GM18526 (cell line): Measurements from ENCODE around the gene ACTL7B.

Experiments used
- POLR2A ChIP-seq: IDR thresholded peaks from 3 replicates; pipeline ENCODE4 v1.6.1; 2011; ENCODE audit not compliant: insufficient read length; ENCODE audit errors: extremely low read depth

Gene ACTL7B, protein sequence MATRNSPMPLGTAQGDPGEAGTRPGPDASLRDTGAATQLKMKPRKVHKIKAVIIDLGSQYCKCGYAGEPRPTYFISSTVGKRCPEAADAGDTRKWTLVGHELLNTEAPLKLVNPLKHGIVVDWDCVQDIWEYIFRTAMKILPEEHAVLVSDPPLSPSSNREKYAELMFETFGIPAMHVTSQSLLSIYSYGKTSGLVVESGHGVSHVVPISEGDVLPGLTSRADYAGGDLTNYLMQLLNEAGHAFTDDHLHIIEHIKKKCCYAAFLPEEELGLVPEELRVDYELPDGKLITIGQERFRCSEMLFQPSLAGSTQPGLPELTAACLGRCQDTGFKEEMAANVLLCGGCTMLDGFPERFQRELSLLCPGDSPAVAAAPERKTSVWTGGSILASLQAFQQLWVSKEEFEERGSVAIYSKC

GRCh38 chr9:108855888-108856287 lies at the start of gene ACTL7B:
ACTL7B (minus strand) TSS chr9:108855986; CDS start chr9:108855930, 56 bp downstream.
- no peak for TF ChIP-seq POLR2A

GRCh38 chr9:108905494-108905893 lies 49.7 kb upstream of the ACTL7B start:
- no peak for TF ChIP-seq POLR2A

GRCh38 chr9:108904161-108904560 lies 48.4 kb upstream of the ACTL7B start:
- no peak for TF ChIP-seq POLR2A

- no peak for TF ChIP-seq POLR2A
Observed at GRCh38 chr9:108903420-108904103, 47.8 kb upstream of the ACTL7B start.

DNA sequence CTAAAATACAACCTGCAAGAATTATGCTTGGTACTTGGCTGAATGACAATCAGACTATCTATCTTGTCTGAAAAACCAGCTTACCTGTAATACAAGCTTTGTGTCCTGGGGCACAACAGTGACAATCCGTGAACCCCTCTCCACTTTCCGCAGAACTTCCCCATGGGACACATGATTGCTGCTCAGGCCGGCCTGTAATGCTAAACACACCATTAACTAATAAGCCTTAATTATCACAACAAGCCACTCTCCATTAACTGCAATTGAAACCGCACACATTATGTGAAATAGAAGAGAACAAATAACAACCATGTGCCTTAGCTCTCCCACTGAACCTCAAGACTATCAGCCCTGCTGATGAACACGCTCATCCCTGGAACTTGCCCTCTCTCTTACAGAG lies 44.4 kb upstream of the ACTL7B start:
- TF ChIP-seq POLR2A: no peak

GRCh38 chr9:108897324-108898096 lies 41.7 kb upstream of the ACTL7B start:
- no peak for TF ChIP-seq POLR2A

DNA sequence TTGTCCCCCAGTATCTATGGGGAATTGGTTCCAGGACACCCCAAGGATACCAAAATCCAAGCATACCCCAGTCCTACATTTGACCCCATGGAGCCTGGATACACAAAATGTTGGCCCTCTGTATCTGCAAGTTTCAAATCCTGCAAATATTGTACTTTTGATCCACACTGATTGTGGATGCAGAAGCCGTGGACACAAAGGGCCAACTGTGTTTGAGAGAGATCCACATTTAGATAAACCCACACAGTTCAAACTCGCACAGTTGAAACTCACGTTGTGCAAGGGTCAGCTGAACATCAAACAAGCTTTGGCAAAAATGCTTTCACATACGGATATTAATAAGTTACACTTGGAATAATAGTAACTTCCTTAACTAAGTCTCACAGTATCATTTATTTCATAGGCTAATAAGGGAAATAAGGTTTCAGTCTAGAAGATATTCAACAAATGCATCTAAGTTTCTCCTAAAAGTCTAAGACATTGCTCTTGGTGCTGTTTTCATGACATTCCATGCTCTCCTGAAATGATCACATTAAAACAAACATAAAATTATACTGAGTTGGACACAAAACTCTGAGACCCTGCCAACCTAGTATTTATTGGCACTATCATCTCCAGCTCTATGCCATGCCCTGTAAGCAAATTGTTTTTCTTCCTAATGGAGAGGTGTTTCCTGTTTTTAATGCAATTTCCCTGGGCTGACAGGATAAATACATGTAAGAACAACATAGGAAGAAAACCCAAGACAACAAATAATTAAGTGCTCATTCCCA lies 38.6 kb upstream of the ACTL7B start:
- no peak for TF ChIP-seq POLR2A

- no peak for TF ChIP-seq POLR2A
Observed at GRCh38 chr9:108889649-108890067, 33.9 kb upstream of the ACTL7B start.

DNA sequence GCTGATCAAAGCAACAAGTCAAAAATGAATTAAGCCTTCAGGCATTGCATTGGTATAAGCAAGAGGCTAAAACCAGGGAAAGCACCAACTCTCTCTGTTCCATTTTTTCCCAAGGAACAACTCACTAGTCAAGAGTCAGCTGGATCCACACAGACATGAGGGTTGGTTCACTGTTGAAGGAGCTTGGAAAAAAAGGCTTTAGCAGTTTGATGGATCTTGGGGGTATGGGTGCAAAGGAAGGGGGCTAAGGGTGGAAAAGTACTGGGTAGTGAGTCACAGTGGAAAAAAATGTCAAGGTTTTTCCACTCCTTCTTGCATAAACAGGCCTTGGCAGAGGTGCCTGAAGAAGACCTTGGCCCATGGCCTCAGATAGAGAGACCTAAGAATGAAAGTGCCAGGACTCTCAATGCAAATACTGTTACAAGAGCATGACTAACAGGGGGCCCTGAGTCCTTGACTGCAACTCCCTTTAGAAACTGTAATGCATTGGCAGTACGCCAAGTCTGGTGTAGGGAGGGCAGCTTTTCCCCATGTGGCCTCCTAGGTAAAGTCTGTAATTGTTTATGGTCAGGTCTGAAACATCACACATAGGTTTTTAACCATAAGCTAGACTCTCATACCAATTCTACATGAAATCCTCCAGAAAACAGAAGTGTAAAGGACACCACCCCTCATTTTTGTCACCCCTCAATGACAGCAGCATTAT lies 30.0 kb upstream of the ACTL7B start:
- no peak for TF ChIP-seq POLR2A

DNA sequence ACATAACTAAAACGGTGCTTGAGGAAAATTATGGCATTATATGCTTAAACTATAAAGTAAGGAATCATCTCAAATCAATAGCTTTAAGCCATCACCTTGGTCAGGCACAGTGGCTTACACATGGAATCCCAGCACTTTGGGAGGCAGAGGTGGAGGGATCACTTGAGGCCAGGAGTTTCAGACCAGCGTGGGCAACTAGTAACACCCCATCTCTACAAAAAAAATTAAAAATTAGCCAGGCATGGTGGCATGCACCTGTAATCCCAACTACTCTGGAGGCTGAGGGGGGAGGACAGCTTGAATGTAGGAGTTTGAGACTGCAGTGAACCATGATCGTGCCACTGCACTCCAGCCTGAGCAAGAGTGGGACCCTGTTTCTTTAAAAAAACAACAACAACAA lies 28.9 kb upstream of the ACTL7B start:
- no peak for TF ChIP-seq POLR2A

- TF ChIP-seq POLR2A: no peak
Observed at GRCh38 chr9:108883085-108883484, 27.3 kb upstream of the ACTL7B start.

GRCh38 chr9:108882052-108882888 lies 26.5 kb upstream of the ACTL7B start:
- no peak for TF ChIP-seq POLR2A

- no peak for TF ChIP-seq POLR2A
Observed at GRCh38 chr9:108880738-108881316, 25.0 kb upstream of the ACTL7B start.

- no peak for TF ChIP-seq POLR2A
Observed at GRCh38 chr9:108877524-108877923, 21.7 kb upstream of the ACTL7B start.

DNA sequence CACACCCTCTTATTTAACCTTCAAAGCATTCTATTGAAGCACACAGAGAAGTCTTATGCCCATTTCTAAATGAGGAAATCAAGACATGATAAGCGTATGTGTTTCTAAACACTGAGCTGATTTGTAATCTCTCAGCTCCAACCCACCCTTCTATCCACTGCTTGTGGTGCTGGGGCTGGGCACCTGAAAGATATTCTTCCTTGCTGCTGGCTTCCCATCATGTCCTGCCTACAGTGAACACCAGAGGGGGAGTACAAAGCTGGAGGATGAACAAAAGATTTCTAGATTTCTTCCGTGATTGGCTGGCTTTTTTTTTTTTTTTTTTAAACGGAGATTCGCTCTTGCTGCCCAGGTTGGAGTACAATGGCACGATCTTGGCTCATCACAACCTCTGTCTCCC lies 20.6 kb upstream of the ACTL7B start:
- TF ChIP-seq POLR2A: no peak
